A673 (cell line): ENCODE measurements around the gene SRRM1. TPM values are rescaled to one million over a fixed set of nuclear protein-coding genes. Genes with fewer than 3 reads are reported as not detected.

ENCODE experiments used
- BruUV-seq: library from RNA; stranded (reverse); fragments of 400-500 nt; replicated peaks from 2 replicates; lab custom pipeline; 2021; lab: Mats Ljungman, UMichigan
- CTCF ChIA-PET: fragments of 300-600 bp; sonication (Branson Sonifier 250); formaldehyde crosslinking; loops from one replicate; lab custom pipeline; 2022; ENCODE audit warnings: antibody characterized with exemption; lab: Charles Lee
- POLR2A ChIA-PET: fragments of 300-600 bp; sonication (Branson Sonifier 250); formaldehyde crosslinking; loops from one replicate; lab custom pipeline; 2022; ENCODE audit warnings: antibody characterized with exemption; ENCODE audit not compliant: low non-redundant PET; lab: Charles Lee
- DNase-seq: peaks from one replicate; pipeline ENCODE4 v3.0.0-alpha.2; 2015; ENCODE audit warnings: low spot score
- H3K27ac ChIP-seq: fragments of 200-600 bp; sonication (generic); 2 replicates; pipeline ENCODE4 v1.5.1; 2016; ENCODE audit warnings: mixed run types, low read depth, mild to moderate bottlenecking, mixed read lengths, antibody characterized with exemption, low read length; ENCODE audit not compliant: poor library complexity, severe bottlenecking
- H3K27me3 ChIP-seq: fragments of 200-600 bp; sonication (generic); replicated peaks from 2 replicates; pipeline ENCODE4 v1.6.1; 2017; ENCODE audit warnings: mixed run types, low read depth, mild to moderate bottlenecking, mixed read lengths, antibody characterized with exemption, low read length; ENCODE audit not compliant: insufficient read depth, poor library complexity
- H3K36me3 ChIP-seq: fragments of 200-600 bp; sonication (generic); 2 replicates; pipeline ENCODE4 v1.6.1; 2016; ENCODE audit warnings: mixed run types, mild to moderate bottlenecking, mixed read lengths, antibody characterized with exemption, low read length; ENCODE audit not compliant: insufficient read depth, poor library complexity, severe bottlenecking
- H3K4me1 ChIP-seq: fragments of 200-600 bp; sonication (generic); 2 replicates; pipeline ENCODE4 v1.6.1; 2017; ENCODE audit warnings: mixed run types, mild to moderate bottlenecking, mixed read lengths, antibody characterized with exemption, low read length; ENCODE audit not compliant: insufficient read depth, poor library complexity, severe bottlenecking
- H3K4me3 ChIP-seq: fragments of 200-600 bp; sonication (generic); 2 replicates; pipeline ENCODE4 v1.5.1; 2016; ENCODE audit warnings: low read depth, mixed run types, mild to moderate bottlenecking, mixed read lengths, low read length; ENCODE audit not compliant: poor library complexity, severe bottlenecking
- H3K9me3 ChIP-seq: fragments of 200-600 bp; sonication (generic); 2 replicates; pipeline ENCODE4 v1.6.1; 2016; ENCODE audit warnings: mixed run types, low read depth, mild to moderate bottlenecking, mixed read lengths, antibody characterized with exemption, low read length; ENCODE audit not compliant: poor library complexity, severe bottlenecking
- CTCF ChIP-seq: fragments of 300-800, 200-600 bp; sonication (generic); conservative IDR thresholded peaks from 2 replicates; pipeline ENCODE4 v1.5.1; 2017; ENCODE audit warnings: low read depth, mild to moderate bottlenecking, antibody characterized with exemption, low read length, moderate library complexity, mixed read lengths
- EZH2 ChIP-seq: fragments of 200-600 bp; sonication (generic); IDR thresholded peaks from 2 replicates; pipeline ENCODE4 v1.6.1; 2017; ENCODE audit warnings: borderline replicate concordance, low read depth, mild to moderate bottlenecking, mixed read lengths, antibody characterized with exemption, low read length; ENCODE audit not compliant: poor library complexity, severe bottlenecking
- intact Hi-C: fragments of 100-400 bp; cut with micrococcal nuclease; formaldehyde crosslinking; loops from one replicate; pipeline ENCODE4 v1.10.0; 2022; ENCODE audit not compliant: unreplicated experiment
- total RNA-seq: library from RNA; stranded (reverse); gene quantifications from 2 replicates; pipeline ENCODE4 v1.2.3, GENCODE V29; 2021

The SRRM1 gene
- total RNA-seq, 1 experiment from 2014 or later, result 185 TPM

GRCh38 chr1:24609949-24610517 lies 33.1 kb upstream of the SRRM1 start:
- intact Hi-C loops, result no loop called here
- CTCF ChIA-PET, result no interaction called here
- no peak for DNase-seq

GRCh38 chr1:24619376-24619775 lies 23.7 kb upstream of the SRRM1 start:
- TF ChIP-seq EZH2, result no peak
- no peak for TF ChIP-seq CTCF
- CTCF ChIA-PET, result no interaction called here
- intact Hi-C loops, result no loop called here
- peaks cover 7% of the 10 kb centered on the region for H3K27me3 ChIP-seq
- no TSS peak for BruUV-seq
- H3K36me3 ChIP-seq, result no peaks in the 10 kb centered on the region
- POLR2A ChIA-PET, result interaction anchor here (0.6 kb wide), 1 partner anchor 113 kb away, joined by 4 read pairs; no protein-coding TSS in a partner anchor
- H3K4me1 ChIP-seq, result no peaks in the 10 kb centered on the region
- H3K27ac ChIP-seq, result no peak overlapping the region
- H3K4me3 ChIP-seq, result no peak overlapping the region
- H3K9me3 ChIP-seq, result no peaks in the 10 kb centered on the region
- no peak for DNase-seq

More at GRCh38 chr1:24609949-24610517, 33.1 kb upstream of the SRRM1 start:
- BruUV-seq, result no TSS peak
- H3K4me3 ChIP-seq, result no peak overlapping the region
- TF ChIP-seq EZH2 (no peak), CTCF (no peak)
- H3K36me3 ChIP-seq, result no peaks in the 10 kb centered on the region
- H3K4me1 ChIP-seq, result no peaks in the 10 kb centered on the region
- H3K27me3 ChIP-seq, result no peaks in the 10 kb centered on the region
- H3K27ac ChIP-seq, result no peak overlapping the region
- H3K9me3 ChIP-seq, result no peaks in the 10 kb centered on the region
- POLR2A ChIA-PET, result no interaction called here

- CTCF ChIA-PET, result no interaction called here
- no peak overlapping the region for H3K27ac ChIP-seq
- POLR2A ChIA-PET, result no interaction called here
- no peaks in the 10 kb centered on the region for H3K36me3 ChIP-seq
- intact Hi-C loops, result no loop called here
- TF ChIP-seq CTCF (no peak), EZH2 (no peak)
- BruUV-seq, result no TSS peak
- peaks cover 7% of the 10 kb centered on the region for H3K27me3 ChIP-seq
- H3K4me3 ChIP-seq, result no peak overlapping the region
- DNase-seq, result no peak
- no peaks in the 10 kb centered on the region for H3K4me1 ChIP-seq
- H3K9me3 ChIP-seq, result no peaks in the 10 kb centered on the region
Observed at GRCh38 chr1:24620678-24621077, 22.4 kb upstream of the SRRM1 start.
